Measurements from ENCODE around the gene MAPK11.

MAPK11 gene

DNA sequence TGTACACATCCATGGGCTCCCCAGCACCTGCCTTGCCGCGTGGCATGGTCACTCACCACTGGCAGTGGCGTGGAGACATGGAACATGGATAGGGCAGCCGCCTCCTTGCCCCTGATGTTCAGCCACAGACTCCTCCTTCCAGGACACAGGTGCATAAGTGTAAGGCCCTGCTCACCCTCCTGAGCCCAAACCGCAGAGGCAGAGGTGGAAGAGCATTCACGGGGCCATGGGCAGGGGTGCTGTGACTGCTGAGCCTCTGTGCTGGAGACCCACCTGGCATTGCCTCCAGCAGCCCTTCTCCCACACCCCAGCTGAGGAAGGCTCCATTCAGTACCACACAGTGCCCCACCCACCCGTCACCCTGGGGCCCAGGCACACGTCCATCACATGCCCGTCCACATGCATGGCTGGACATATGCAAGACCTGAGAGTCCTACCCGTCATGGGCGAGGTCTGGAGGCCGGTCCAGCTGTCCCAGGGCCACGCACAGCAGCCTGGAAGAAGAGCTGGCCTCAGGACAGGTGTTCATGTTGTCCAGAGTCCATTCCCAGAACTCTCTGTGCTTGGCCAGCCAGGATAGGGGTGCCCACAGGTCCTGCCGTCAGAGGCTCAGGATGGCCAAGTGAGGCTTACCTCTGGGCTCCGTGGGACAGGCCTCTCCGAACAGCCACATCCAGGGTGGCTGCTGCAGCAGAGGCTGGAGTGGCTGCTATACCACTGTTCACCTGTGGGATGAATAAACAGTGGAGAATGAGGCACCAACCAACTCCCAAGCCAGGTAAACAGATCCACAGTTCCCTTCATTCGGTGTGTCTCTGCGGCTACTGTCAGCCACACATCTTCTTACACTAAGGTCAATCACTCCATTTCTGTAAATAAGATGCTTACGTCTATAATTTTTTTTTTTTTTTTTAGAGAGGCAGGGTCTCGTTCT lies 23.7 kb downstream of the MAPK11 start:
- DNase-seq: no peak

DNA sequence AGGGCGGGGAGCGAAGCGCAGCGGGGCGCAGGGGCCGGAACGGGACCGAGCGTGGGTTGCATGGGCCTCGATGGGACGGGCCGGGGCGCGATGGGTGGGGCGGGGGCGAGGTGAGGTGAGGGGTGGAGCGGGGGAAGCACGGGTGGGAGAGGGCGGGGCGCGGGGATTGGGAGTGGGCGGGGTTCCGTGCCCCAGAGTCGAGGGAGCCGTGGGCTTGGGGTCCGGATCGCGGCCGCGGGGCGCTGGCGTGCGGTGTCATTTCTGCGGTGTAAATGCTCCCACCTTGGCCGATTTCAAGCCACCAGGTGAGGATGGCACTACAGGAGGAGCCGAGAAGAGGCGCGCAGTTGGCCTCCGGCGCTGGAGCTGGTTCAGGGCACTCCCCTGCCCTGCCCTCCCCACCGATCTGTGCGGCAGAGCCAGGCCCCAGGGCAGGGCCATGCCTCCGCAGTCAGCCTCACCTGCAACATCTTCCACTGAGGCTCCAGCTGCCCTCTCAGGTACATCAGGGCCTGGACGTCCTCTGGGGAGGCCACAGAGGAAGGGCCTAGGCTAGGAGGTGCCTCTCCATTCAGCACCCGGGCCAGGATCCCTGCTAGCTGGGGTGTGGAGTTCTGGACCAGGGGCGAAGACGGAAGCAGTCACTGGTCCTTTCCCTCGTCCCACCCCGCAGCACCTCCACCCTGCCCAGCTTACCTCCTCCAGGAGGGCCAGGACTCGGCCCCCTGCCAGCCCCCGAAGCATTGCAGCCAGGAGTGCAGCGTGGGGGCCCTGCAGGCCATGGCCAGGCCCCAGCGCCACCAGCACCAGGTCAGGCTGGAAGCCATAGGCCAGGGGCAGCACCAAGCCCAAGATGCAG lies 24.7 kb downstream of the MAPK11 start:
- DNase-seq: no peak

GRCh38 chr22:50244420-50245213 lies 25.6 kb downstream of the MAPK11 start, which contains the start of gene TUBGCP6:
Gene TUBGCP6 (minus strand): TSS chr22:50245023. CDS start chr22:50244459, 564 bp downstream.
- peak; percentile 97 for DNase-seq

- no peak for DNase-seq
Observed at GRCh38 chr22:50243685-50244419, 26.3 kb downstream of the MAPK11 start.

- no peak for DNase-seq
Observed at GRCh38 chr22:50242406-50242949, 27.7 kb downstream of the MAPK11 start.

GRCh38 chr22:50238755-50239154 lies 31.4 kb downstream of the MAPK11 start:
- DNase-seq: no peak

DNA sequence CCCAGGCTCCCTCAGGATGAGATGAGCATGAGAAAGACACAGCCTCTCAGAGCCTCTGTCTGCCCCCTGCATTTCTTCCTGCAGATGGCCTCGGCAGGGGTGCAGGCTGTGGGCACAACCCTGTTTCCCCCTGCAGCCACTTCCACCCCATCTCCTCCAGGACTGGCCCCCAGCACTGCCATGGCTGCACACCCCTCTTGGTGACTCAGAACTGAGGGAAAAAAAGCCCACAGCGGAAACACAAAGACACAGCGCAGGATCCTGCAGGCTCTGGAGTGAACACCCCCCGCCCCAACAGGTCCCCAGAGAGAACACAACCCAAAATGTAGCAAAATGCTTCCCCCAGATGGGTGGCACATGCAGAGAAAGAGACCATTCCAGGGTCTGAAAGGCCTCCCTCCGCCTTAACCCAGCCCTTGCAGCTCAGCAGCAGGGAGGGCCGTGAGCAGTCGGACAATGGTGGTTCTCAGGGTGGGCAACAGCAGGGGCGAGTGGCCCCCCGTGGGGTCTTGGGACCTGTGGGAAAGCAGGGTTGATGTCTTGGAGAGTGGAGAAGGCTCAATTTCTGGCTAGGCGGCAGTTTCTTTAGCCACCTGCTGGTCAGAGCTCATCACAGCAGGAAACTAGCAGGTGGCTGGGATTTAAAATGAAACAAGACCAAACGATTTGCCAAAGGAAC lies 33.3 kb downstream of the MAPK11 start:
- no peak for DNase-seq

DNA sequence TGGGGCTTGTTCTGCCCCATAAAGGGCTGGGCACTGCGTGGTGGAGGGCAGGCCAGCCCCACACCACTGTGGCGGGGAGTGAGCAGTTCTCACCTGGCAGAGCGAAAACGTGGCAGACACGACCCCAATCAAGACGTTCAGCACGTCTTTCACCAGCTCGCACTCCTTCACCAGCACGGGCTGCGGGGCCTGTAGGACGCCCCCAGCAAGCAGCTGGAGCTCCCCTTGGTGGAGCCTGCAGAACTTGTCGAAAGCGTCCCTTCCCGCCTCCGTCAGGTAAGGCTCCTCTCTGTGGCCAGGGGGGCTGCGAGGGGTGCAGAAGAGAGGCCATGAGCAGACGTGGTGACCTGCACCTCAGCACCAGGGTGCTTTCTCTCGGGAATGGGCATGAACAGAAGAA lies 37.0 kb downstream of the MAPK11 start:
- DNase-seq: no peak

GRCh38 chr22:50232481-50233151 lies 37.6 kb downstream of the MAPK11 start:
- no peak for DNase-seq

- no peak for DNase-seq
Observed at GRCh38 chr22:50229370-50229769, 40.8 kb downstream of the MAPK11 start.

DNA sequence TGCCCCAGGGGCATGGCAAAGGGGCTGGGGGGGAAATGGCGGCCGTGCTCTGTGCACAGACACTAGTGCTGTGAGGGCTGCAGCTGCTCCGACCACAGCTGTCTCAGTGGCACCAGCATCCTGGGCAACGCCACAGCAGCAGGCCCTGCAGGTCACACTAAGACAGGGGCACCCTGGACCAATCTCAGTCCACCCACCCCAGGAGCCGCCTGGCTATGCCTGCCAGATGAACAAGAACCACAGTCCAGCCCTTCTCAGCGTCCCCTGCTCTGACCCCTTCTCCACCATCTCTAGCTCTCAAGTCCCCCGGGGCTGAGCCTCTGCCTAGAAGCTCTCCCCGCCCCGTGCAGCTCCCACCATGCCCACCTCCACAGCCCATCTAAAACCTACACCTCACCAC lies 41.8 kb downstream of the MAPK11 start:
- DNase-seq: no peak

DNA sequence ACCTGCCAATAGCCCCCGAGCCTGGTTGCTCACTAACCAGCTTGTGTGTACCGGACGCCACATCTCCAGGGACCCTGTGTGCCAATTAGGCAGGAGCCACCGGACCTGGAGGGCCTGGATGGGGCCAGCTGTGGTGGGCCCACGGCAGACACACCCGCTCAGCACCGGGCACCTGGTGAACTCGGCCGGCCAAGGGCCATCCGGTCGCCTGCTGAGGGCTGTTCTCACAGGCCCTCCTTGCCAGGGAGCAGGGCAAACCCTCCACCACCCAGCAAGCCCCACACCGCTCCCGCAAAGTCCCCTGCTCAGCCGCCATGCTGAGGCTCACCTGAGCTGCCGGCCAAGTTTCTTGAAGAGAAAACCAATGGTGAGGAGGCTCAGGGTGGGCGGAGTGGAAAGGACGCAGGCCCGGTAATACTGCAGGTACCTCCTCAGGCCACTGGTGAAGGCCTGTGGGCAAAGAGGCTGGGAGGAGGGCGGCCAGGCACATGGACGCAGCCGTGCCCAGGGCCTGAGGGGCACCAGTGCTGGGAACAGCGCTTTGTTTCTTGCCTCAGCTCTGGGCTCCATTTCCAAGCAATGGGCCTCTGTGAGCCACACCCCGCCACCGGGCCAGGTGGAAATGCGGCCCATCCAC lies 42.5 kb downstream of the MAPK11 start:
- DNase-seq: no peak

DNA sequence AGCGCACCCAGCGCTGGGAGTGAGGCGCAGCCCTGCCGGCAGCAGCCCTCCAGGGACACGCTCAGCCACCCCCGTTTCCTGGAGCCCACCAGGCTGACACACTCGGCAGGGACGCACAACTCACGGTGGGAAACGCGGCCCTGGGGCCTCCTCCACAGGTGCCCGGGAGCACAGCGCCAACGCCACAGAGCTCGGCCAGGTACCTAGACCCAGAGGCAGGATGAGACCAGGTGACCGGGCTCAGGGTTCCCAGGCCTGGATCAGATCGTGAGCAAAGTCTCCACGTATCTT lies 43.4 kb downstream of the MAPK11 start:
- DNase-seq: no peak

- DNase-seq: no peak
Observed at GRCh38 chr22:50226063-50226874, 43.9 kb downstream of the MAPK11 start.

- DNase-seq: no peak
Observed at GRCh38 chr22:50225200-50225969, 44.8 kb downstream of the MAPK11 start.

GRCh38 chr22:50224071-50224470 lies 46.1 kb downstream of the MAPK11 start:
- DNase-seq: no peak

DNA sequence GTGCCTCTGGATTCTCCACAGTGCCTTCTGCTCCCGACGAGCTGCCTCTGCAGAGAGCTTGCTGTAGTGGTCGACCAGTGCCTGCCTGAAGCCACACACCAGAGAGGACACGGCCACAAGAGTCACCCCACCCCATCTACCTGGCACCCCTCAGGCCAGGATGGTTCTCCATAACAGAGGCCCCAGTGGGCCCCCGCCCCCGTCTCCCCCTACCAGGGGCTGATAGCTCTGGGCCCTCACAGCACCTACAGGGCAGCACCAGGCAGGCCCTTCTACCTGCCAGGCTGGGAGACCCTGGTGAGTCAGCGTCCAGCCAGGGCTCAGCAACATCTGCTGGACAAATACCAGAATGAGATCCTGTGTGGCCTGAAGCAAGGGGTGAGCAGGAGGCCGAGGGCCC lies 47.7 kb downstream of the MAPK11 start:
- no peak for DNase-seq
